NCI-H2029 treated with DMSO at 0.1 percent for 48 hours (cell line): ENCODE measurements around the gene MIB2.
A peak's percentile ranks its signal among the peaks of the same experiment; 100 is the strongest.
"Not testable (repeated sequence)": the region's sequence is repeated elsewhere in the genome, so short reads cannot be mapped to it uniquely, and the experiment has no call there.

Experiments
- DNase-seq: peaks from one replicate; lab custom pipeline; 2025; lab: John Stamatoyannopoulos, UW

The MIB2 gene

DNA sequence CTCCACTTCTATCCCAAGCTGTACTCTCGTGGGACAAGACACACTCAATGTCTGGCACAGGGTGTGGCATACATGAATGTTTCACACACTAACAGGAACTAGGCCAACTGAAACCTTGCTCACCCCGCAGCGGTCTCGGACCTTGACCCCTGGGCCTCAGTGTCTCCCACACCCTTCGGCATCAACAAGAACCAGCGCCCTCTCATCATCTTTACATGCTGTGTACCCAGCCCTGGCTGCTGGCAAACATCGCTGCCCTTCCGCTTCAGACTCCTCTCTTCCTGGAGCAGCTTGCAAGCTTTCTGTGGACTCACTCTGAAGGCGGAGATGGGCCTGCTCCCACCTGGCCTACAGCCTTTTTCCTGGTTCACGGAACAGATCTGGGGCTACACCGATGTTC, 33.0 kb downstream of the MIB2 start:
- not testable (repeated sequence) for DNase-seq

DNA sequence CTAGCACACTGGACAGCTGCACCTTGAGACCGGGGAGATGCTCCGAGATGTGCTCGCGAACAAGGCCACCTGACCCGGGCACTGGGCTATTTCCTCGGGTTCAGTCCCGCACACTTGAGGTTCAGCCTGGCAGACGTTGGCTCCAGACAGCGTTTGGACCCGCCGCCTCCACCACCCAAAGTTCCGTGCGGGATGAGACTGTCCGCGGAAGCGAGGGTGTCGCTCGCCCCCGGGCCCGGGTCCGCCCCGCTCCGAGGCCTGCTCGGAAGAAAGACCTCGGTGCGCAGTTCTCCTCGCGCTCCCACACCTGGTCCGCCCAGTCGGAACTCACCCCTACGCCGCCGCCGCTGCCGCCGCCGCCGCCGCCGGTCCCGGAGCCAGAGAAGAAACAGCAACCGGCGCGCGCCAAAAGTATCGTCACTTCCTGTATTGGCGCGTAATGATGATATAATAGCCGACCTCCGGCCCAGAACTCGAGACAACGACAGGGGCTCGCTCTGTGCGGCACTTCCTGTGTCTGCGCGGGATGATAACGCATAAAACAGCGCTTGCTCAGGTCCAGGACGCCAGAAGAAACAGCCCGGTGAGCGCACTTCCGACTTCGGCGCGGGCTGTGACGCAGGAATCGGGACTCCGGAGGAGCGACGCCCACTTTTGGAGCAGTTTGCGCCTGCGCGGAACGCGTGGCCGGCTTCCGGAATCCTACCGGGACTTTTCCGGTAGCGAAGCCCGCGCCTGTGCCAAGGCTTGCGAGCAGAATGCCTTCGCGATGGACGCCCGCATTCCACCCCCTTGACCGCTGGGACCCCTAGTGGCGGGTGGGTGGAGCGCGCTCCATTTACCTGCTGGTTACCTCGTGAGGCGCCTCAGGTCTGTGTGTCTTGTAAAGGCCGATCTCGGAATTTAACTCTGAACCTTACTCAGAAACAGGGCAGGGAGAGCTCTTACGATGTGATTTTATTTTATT, 43.6 kb downstream of the MIB2 start, which contains the start of gene CDK11B:
Gene CDK11B, minus strand, starts transcription at position 422 of the 967 bp plus-strand sequence. CDS start 1,519 bp downstream, outside the sequence.
- DNase-seq, result peak; percentile 28

DNA sequence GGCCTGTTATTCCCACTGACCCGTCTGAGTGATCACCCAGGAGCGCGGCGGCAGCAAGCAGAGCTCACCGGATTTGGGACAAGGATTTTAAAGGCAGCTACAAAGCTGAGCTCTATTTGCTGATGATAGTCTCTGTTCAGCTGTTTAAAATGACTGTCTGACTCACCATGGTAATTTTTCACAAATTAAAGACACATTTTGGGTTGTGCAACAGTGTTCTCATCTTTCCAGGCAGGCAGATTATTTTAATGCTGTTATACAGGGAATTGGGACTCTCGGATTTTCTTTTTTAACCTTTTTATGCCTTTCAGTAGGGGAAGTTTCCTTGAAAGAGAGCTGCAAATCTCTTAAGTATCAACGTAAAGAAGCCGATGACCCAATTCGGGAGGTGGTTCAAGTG, 47.1 kb downstream of the MIB2 start:
- not testable (repeated sequence) for DNase-seq

DNA sequence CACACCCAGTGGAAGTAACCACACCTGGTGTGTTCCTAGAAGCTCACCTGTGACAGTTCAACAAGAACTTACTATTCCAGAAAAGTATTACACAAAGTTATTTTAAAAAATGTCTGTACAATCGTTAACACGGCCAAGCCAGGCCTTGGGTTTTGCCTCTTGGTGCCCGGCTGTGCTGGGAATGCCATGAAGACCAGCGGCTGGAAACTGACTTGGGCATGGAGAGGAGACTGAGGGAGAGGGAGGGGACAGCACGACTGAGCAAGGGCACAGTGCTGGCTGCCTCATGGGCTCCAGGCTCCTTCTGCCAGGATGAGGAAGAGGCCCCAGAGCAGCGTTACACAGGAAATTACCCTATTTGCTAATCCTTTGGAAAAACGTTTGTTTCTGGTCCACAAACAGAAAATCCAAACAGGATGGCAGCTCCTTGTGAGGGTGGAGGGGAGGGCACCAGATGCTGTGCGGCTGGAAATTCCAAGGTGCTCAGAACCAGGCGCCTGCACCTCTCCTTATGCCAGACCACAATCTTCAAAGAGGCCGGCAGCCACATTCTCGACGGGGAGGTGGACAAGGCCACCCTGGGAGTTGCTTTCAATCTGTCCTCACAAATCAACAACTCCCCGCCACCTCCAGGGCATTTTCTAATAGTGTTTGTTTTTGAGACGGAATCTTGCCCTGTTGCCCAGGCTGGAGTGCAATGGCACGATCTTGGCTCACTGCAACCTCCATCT, 47.7 kb downstream of the MIB2 start:
- DNase-seq, result not testable (repeated sequence)

DNA sequence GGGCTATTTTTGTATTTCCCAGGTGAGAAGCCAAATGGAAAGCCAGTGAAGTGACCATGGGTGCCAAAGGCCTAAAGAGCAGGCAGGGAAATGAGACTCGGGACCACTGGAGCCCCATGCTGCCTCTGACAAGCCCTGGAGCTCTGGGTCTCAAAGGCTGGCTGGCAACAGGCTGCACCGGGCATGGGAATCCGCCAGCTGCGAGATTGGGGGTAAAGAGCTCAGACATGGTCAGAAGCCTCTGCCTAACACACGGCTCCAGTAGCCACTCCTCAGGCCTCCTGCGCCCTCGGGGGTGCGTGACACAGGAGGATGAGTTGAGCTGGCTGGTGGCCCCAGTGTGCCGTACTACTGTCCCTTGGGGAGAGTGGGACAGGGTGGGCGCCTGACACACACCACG, 49.0 kb downstream of the MIB2 start:
- not testable (repeated sequence) for DNase-seq

DNA sequence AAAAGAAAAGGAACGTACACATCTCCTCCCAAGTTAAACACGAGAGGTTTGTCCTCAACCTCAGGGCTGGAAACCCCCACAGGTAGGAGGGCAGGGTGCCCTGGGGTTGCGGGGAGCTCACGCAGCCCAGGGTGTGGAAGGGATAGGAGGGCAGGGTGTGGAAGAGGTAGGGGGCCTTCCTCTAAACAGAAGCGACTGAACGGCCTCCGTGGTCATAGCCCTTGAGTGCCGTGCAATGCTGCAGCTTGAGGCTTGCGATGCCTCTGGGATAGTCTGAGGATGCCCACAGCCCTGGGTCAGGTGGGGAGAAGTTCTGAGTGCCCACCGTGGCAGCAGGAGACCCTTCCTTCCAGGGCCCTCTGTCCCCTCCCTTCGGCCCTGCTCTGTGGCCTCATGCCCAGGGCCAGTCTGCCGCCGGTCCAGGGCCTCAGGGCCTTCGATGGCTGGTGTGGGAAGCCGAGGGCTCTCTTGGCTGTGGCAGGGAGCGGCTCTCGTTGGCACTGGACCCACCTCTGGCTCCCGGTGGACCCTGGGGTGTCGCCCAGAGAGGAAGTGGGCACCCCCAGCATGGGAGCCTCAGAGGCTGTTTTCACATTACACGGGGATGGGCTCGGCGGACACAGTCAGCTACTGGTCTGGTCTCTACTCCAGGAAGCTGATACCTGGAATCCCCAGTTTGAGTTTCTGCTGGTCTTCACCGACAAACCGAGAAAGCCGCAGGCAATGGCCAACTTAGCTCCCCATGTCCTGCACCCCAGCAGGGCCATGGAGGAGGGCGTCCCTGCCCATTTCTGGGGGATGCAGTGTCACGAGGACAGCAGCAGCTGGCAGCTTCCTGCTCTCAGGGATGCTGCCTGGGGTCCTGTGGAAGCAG, 49.9 kb downstream of the MIB2 start:
- DNase-seq, result no peak

DNA sequence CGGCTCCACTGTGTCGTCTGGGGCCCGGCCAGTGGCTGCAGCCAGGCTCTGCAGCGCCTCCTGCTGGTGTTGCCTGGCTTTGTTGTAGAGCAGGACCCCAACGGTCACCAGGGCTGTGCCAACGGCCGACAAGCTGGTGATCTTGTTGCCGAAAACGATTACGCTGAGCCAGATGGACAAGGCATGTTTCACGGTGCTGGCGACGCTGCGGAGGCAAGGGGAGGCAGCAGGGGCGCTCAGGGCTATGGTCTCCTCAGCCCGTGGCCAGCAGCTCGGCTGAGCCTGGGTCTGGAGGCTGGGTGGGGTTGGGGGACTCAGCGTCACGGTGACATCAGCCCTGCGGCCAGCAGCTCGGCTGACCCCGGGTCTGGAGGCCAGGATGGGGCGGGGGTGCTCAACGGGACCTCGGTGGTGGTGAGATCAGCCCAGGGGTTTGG, 50.5 kb downstream of the MIB2 start:
- DNase-seq, result no peak

DNA sequence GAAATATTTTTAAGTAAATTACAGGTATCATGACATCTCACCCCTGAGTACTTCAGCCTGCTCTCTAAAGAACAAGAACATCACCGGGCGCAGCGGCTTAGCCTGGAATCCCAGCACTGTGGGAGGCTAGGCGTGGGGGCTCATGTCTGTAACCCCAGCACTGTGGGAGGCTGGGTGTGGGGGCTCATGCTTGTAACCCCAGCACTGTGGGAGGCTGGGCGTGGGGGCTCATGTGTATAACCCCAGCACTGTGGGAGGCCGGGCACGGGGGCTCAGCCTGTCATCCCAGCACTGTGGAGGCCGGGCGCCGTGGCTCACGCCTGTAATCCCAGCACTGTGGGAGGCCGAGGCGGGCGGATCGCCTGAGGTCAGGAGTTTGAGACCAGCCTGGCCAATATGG, 51.2 kb downstream of the MIB2 start:
- no peak for DNase-seq

DNA sequence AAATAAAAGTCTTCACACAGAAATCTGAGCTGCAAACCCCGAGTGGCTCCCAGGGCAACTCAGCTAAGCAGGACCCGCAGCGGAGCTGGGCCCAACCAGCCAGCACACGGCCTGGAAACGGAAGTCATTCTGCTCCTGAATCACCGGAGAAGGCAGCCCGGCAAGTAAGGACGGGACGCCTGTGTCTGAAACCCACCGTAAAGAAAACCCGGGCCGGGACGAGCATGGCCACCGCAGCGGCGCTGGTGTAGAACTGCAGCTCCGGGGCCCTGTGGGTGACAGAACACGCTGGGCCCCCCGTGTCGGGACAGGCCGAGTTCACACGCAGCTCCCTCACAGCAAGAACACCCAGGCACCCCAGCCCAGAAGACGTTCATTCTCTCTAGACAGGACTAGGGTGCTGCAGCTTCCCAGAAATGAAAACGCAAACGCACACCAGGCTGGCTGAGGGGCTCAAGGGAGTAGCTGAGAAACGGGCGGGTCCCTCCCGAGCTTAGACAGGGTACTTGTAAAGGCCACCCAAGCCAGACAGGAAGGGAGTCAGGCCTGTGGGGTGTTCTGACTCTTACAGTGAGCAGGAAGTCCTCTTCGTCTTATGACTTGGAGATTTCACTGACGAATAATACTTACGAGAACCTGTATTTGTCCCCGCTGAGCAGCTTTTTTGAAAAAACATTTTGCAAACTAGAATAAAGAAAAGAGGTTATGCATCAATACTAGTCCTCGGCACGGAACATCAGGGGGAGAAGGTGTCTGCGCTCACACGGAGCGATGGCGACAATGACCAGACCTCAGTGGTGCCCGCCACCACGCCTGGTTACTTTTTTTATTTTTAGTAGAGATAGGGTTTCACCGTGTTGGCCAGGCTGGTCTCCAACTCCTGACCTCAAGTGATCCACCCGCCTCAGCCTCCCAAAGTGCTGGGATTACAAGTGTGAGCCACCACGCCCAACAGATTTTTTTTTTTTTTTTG, 54.5 kb downstream of the MIB2 start:
- DNase-seq, result no peak

DNA sequence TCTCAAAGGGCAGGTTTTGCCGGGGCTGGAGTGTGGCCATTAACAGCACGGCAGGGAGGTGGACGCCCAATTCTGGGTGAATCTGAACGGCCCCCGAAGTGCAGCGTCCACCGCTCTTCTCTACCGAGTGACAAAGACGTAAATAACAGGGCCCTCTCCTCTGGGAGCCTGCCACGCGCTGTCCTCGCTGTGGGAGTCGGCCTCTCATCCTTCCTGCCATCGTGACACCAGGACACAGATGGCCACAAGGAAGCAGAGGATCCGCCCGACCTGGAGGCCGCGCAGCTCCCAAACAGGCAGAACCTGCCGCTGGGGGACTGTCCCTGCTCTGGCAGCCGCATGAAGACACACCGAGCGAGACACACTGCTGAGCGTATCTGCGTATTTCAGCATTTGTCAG, 55.6 kb downstream of the MIB2 start:
- no peak for DNase-seq

DNA sequence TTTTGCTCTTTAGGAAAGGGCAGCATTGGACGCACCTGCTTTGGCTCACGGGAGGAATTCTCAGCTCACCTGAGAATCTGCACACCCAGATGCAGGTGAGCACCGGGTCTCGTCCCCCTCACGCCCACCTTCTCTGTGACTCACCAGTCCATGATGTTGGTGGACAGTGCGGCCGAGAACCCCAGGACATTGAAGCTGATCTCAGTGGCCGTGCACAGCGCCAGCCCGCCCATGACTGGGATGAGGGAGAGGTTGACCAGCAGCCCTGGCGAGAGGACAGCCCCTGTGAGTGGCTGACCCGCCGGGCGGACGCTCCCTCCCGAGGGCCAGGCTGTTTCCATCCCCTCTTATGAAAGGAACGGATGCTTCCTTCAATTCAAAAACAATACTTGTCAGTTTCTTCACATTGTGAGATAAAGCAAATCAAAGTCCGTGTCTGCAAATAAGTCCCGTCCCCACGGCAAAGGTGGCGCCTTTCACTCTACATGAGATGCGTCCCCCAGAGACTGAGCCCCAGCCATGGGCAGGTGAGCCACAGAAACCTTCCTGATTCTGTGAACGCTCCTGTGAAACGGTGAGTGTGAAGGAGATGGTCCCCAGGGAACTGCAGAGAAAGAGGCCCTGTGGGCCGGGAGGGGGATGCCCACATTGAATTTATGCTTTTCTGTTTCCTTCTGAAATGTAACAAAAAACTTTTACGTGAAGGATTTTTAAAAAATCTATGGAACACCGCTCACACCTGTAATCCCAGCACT, 56.2 kb downstream of the MIB2 start:
- DNase-seq, result no peak

DNA sequence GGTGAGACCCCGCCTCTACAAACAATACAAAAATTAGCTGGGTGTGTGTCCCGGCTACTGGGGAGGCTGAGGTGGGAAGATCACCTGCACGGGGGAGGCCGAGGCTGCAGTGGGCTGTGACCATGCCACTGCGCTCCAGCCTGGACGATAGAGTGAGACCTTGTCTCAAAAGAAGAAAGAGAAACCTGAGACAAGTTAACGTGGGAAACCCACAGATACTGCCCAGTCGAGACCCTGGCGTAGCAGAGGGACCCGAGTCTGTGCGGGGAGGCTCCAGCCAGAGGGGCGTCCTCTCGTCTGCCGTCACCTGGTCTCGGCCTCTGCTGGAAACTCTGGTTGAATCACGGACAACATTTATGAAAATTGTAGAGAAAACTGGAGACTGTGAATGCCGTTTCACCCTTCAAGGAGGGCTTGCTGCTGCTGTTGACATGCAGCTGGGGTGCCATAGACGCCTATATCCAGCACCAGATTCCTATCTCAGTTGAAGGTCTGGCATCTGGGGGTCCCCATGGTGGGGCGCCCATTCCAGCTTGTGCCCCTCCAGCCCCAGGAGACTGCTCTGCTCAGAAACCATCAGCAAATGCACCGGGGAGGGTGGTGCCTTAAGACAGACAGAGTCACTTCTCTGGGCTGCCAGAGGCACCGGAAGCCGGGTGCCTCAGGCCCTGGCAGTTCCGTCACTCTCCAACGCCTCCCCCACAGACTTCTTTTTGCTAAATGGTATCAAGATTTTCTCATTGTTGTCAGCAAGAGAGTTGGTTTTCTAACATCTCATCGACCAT, 57.1 kb downstream of the MIB2 start:
- DNase-seq, result no peak

DNA sequence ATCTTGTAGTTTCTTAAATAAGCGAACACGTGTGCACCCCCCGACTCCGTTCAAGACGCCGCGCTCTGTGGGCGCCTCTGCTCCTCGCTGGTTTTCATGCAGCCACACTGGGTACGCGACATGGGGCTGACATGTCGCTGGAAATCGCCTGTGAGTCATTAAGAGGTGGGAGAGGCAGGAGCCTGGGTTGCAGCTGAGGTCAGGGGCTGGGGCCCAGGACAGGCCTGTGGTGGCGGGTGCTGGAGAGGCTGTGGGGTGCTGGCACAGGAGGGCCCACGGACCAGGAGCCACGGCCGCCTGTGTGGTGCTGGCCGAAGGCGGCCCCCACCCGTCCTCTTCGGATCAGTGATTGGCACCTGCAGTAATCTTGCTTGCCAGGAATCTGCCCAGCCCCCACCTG, 59.5 kb downstream of the MIB2 start:
- DNase-seq, result not testable (repeated sequence)

DNA sequence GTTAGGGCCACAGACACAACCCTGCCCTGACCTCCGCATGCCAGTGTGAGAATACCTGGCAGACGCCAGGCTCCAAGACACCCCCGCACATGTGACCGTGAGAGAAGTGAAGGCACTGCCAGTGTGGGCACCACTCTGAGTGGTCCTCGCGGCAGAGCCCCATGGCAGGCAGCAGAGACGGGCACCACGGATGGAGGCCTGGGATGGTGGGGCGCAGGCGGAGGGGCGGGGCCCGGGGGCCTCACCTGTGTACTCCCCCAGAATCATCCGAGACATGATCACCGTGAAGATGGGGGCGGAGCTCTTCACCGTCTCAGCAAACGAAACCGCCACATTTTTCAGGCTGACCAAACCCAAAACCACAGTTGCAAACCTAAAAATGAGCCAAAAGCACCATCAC, 59.9 kb downstream of the MIB2 start:
- DNase-seq, result not testable (repeated sequence)

DNA sequence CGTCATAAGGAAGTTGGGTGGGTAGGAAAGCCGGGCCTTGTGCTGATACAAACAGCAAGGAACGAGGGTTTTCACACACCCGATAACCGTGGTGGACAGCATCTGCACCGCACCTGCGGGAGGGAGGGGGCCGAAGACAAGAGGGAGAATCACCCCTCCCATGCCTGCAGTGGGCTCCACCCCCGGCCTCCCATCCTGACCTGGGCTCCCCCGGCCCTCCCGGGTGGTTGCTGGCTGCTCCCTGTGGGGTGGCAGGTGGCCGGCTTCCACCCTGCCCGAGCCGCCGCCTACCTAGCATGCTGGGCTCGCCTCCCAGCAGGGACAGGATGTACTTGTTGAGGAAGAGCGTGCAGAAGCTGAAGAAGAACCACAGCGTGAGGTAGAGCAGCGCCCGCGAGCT, 60.8 kb downstream of the MIB2 start:
- DNase-seq, result not testable (repeated sequence)

DNA sequence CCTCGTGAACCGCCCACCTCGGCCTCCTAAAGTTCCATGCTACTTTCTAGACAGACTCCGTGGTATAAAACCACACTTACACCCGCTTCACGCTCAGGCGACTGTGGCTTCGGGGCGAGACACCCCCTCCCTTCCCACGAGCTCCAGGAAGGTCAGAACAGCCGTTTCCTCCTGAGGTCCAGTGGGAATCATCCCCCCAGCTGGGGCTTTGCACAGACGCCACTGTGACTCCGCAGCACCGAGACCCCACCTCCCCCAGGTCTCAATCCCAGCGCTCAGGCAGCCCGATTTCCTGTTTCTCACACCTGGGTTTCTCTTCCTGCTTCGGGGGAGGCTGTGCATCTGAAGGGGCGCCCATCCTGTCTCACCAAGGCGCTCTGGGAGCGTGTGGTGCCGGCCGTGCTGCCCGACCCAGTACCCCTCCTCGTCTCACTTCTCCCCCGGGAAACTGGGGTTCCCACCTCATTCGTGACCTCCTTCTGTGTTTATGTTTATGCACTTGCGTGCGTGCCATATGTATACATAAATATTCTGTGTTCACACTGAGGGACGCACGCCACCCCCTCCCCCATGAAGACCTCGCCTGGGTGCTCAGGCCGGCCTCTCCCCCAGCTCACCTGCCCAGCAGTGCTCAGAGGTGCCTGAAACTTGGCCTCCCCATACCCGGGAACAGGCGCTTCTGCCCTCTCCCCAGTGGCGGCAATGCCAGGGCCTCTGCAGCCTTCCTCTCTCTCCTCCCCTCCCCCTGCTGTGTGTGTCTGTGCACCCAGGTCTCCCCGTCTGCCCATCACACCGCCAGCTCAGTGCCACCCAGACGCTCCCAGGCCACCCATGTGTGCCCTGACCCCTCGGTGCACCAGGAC, 62.6 kb downstream of the MIB2 start:
- no peak for DNase-seq

DNA sequence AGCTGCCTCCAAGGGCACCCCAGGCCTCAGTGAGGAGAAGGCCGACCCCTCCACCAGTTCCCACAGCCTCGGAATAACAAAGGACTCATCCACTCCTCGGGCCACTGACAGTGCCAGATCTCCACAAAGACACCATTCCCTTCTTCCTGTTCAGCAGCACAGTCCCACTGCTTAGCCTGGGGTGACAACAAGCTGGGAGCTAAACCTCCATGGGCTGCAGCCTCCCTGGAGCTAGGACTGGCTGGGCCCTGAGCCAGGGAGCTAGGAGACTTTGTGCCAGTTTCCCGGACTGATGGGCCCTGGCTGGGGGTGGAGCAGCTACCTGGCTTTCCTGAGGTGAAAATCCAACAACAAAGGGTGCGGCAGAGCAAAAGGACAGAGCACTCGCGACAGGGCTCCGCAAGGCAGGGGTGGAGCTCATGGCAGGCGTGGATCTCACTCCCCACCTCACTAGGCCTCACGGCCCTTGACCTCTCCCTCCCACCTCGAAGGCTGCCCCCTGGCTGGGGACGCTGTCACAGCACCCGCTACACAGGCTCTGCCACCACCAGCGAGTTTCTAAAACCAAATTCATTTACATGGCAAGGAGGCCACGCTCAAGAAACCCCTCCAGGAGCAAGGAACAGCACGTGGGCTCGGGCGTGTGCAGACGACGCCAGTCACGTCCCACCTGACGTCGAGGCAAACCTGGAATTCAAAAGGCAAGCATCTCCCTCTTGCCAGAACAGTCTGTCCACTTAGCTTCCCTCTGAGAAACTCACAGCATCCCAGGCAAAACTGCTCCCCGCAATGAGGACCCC, 63.5 kb downstream of the MIB2 start:
- no peak for DNase-seq
